Coronary artery (tissue), 2 donors: ENCODE data around the gene MRPL20.

ENCODE experiments used
- DNase-seq: peaks from one replicate; pipeline ENCODE4 v3.0.0-alpha.2; 2017; ENCODE audit warnings: low spot score
- H3K27ac ChIP-seq, 2 donors: fragments of 200-600 bp; sonication (generic); one replicate each; pipeline ENCODE4 v1.5.1; 2016 to 2019
- H3K4me3 ChIP-seq: fragments of 200-600 bp; sonication (generic); 2 replicates; pipeline ENCODE4 v1.5.1; 2016; ENCODE audit warnings: mild to moderate bottlenecking, moderate library complexity
- TF ChIP-seq, protein P1 (sequence below): fragments of 200-600 bp; sonication (generic); IDR thresholded peaks from one replicate; pipeline ENCODE4 v1.5.1; 2019; ENCODE audit warnings: antibody characterized with exemption

Gene MRPL20

DNA sequence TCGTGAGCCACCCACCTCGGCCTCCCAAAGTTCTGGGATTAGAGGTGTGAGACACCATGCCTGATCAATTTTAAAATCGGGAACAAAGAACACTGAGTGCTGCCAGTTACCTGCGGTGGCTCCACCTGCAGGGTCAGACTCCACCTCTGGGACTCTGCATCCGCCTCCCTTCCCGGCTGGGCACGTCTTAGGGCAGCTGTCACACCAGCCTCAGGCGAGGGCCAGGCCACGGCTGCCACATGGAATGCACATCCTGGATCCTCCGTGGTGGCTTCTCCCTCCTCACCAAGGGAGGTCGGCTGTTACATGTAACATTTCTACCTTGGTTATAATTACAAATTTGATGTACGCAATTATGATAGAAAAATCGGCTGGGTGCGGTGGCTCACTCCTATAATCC lies 42.8 kb downstream of the MRPL20 start:
- H3K4me3 ChIP-seq, result no peak overlapping the region
- DNase-seq, result no peak
- no peak overlapping the region for H3K27ac ChIP-seq
- TF ChIP-seq, protein P1, sequence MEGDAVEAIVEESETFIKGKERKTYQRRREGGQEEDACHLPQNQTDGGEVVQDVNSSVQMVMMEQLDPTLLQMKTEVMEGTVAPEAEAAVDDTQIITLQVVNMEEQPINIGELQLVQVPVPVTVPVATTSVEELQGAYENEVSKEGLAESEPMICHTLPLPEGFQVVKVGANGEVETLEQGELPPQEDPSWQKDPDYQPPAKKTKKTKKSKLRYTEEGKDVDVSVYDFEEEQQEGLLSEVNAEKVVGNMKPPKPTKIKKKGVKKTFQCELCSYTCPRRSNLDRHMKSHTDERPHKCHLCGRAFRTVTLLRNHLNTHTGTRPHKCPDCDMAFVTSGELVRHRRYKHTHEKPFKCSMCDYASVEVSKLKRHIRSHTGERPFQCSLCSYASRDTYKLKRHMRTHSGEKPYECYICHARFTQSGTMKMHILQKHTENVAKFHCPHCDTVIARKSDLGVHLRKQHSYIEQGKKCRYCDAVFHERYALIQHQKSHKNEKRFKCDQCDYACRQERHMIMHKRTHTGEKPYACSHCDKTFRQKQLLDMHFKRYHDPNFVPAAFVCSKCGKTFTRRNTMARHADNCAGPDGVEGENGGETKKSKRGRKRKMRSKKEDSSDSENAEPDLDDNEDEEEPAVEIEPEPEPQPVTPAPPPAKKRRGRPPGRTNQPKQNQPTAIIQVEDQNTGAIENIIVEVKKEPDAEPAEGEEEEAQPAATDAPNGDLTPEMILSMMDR, result no peak

DNA sequence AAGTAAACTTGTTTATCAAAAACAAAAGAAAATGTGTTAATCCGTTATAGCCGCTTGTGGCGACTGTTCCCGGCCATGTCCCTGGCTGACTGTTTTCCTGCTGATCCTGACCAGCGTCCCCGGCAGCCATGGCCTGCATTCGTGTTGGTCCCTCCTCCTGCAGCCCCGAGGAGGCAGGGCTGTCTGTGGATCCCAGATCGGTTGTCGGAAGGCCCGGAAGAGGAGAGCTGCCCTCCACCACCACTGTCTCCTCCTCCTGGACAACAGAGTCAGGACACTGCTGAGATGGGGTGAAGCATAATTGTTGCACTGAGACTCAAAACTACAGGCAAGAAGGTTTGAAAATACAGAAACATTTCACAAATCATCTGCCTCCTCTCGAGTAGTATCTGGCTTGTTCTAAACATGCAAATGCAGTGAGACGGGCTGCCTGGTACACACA lies 45.1 kb downstream of the MRPL20 start:
- peak overlapping the region in 1 of 2 donors; percentile 95 for H3K27ac ChIP-seq
- no peak for DNase-seq
- TF ChIP-seq, protein P1, result no peak
- no peak overlapping the region for H3K4me3 ChIP-seq

DNA sequence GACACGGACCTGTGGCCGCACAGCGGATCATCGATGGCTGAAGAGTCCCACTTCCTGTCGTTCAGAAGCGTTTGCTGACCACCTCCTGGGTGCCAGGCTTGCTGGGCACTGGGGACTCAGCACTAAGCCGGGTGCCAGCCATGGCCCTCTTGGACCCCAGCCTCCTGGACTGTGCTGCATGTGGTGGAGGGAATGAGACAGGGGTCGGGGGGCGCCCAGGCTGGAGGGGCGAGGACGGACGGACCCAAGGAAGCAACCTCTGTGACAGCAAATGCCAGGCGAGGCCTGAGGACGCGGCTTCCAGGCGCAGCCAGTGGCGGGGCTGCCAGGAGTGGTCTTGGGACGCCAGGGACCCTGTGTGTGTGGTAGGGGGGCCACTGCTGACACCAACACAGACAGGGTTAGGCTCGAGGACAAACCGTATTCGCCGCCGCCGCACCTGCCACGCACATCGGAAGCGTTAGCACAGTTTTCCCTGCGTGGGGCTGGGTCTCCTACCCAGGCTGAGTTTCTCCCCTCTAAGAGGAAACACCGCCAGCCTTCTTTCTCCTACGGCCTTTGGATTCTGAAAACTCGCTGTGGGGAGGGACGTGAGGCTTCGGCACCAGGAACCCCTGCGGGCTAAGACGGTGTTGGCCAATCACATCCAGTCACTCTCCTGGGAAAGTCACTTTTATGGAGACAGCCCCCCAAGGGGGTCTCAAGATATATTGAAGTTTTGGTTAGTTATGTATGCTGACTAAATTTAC lies 45.7 kb downstream of the MRPL20 start:
- DNase-seq, result no peak
- TF ChIP-seq, protein P1, result no peak
- peak overlapping the region in 1 of 2 donors; percentile 95 for H3K27ac ChIP-seq
- H3K4me3 ChIP-seq, result no peak overlapping the region

DNA sequence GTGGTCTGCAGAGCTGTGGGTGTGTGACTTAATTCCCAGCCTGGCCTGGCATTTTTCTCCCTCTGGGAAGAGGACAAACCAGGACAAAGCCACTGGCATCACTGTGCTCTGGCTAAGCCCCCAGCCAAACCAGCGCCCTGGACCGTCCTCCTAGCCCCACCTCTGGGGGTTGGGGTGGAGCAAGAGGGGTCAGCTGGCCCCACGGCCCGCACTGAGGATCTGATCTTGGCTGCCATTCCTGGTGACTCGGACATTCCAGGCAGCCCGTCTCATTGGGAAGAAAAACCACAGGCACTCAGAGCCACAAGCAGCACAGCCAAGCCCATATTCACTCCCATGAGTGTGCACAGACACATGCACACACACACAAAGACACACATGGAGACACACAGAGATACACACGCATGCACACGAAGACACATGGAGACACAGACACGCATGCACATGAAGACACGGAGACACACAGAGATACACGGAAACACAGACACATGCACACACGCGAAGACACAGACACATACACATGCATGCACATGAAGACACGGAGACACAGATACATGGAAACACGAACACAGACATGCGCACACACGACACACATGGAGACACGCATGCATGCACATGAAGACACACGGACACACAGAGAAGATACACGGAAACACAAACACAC lies 46.5 kb downstream of the MRPL20 start:
- H3K4me3 ChIP-seq, result peak overlapping the region; percentile 25
- peak overlapping the region; percentile 81 to 95 for H3K27ac ChIP-seq
- DNase-seq, result peak; percentile 90
- TF ChIP-seq, protein P1, result no peak

DNA sequence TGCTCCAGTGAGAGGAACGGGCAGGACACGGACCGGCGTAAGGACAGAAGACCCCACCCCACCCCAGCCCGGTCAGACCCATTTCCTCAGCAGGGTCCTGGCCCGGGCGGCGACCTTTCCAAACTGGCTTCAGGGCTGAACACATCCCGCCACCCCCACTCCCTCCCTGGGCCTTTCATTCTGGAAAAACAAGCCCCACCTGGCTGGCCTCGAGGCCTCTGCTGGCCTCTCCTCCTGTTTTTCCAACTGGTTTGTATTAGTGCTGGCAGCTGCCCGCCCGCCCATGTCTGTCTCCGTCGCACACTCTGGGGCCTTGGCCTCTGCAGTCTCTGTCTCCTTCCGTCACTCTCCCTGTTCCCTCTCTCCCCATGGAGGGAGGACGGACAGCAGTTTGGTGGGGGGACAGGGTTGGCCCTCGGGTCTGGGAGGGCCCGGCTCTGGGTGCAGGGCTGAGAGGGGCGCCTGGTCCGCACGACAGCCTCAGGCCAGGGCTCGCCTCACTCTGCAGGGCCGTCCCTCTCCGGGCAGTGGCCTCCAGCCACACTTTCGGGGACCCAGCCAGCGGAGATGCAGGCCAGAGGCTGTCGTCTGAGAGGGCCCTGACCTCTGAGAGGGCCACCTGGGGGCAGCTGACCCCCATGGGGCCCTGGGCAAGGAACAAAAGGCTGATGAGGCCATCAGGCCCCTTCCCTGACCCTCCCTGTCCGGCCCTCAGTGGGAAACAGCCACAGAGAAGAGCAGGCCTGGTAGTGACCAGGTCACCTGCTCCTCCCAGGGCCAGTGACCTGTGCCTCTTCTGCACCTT lies 47.2 kb downstream of the MRPL20 start:
- no peak for DNase-seq
- H3K27ac ChIP-seq, result peak overlapping the region; percentile 81 to 95
- H3K4me3 ChIP-seq, result peak overlapping the region; percentile 25
- TF ChIP-seq, protein P1, result no peak

DNA sequence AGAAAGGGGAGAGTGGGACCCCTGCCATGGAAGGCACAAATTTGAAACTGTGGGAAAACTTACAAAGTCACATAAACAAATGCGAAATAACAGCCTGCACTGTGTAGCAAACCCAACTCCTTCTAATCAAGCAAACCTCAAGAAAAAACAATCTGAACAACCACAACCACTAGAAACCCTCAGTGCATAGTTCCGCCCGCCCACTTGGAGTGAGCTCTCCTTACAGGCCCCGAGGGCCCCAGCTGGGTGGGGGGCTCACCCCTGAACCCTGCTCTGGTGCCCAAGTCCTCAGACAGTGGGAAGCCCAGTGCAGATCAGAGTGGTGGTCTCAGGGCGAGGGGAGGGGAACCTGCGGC lies 47.8 kb downstream of the MRPL20 start:
- Histone ChIP-seq H3K27ac (peak overlapping the region; percentile 81 to 95), H3K4me3 (peak overlapping the region; percentile 78)
- TF ChIP-seq, protein P1, result no peak
- no peak for DNase-seq
